Activated CD8-positive, alpha-beta memory T cell treated with anti-CD3 and anti-CD28 coated beads for 24 hours (primary cell): ENCODE results near the gene LSS.
"Not testable (repeated sequence)": the region's sequence is repeated elsewhere in the genome, so short reads cannot be mapped to it uniquely, and the experiment has no call there.

Experiments used
- DNase-seq: peaks from one replicate; pipeline ENCODE4 v3.0.0-alpha.2; 2020

LSS gene

GRCh38 chr21:46184625-46185555 is 43.7 kb downstream of the LSS start:
- DNase-seq = peak; percentile 86

DNA sequence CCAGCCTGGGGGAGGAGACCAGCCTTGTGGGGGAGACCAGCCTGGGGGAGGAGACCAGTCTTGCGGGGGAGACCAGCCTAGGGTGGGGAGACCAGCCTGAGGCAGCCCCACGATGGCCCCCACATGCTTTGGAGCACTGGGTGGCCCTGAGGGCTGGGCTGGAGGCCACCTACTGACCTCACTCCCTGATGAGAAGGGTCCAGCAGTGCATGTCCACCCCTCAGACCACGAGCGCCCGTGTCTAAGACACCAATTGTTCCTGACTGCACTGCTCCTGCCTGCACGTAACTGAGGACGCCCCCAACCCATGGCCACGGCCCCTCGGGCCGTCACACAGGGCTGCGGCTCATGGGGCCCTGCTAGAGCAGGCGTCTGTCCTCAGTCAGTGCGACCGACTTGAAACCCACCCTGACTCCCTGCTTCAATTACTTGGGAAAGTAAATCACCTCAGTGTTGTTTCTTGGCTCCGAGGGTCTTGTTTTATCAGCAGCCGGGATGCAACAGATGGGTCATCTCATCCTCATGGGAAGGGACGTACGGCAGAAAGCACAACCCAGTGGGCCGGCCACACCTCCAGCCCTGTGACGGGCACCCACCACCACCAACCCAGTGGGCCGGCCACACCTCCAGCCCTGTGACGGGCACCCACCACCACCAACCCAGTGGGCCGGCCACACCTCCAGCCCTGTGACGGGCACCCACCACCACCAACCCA is 44.5 kb downstream of the LSS start, which contains the start of gene SPATC1L:
Gene SPATC1L (minus strand): TSS at position 550 of the 715 bp plus-strand sequence. CDS start 1,643 bp downstream, outside the sequence.
- peak; percentile 79 for DNase-seq

DNA sequence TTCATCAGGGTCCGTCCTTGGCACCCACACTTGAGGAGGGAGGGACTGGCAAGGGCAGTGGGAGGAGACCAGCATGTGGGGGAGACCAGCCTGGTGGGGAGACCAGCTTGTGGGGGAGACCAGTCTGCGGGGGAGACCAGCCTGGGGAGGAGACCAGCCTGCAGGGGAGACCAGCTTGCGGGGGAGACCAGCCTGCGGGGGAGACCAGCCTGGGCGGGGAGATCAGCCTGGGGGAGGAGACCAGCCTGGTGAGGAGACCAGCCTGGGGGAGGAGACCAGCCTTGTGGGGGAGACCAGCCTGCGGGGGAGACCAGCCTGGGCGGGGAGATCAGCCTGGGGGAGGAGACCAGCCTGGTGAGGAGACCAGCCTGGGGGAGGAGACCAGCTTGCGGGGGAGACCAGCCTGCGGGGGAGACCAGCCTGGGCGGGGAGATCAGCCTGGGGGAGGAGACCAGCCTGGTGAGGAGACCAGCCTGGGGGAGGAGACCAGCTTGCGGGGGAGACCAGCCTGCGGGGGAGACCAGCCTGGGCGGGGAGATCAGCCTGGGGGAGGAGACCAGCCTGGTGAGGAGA is 45.2 kb downstream of the LSS start:
- DNase-seq = not testable (repeated sequence)

DNA sequence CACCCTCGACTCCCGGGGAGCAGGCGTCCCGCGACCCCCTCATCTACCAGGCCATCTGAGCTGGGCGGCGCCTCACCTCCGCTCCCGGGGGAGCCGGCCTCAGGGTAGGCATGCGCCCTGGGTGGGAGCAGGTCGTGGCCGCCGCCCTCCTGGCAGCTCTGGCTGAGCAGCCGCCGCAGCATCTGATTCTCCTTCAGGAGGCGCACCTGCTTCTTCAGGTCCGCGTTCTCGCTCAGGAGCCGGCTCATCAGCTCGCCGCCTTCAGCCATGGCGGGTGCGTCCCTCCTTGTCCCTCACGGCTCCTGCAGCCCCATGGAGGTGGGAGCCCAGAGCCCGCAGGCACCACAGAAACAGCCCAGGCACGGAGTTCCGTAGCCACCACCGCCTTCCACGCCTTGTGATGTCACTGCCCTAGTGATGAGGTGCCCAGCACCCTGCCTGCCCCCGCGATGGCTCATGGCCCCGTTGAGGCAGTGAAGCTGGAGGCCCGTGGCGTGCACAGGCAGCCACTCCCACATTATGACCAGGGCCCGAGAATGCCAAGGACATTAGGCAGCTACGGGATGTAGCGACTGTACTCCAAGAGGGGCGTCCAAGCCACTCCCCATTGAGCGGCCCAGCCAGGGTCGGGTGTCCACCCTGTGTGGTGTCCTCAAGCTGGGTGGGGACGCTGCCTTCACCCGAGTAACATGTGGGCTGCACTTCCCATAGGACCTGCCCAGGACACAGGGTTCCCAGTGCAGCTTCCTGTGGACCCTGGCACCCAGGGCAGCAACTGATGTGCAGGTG is 45.8 kb downstream of the LSS start:
- DNase-seq = no peak

- DNase-seq = no peak
Measured at GRCh38 chr21:46181953-46182547, 46.5 kb downstream of the LSS start.

- no peak for DNase-seq
Measured at GRCh38 chr21:46181436-46181835, 47.1 kb downstream of the LSS start.

DNA sequence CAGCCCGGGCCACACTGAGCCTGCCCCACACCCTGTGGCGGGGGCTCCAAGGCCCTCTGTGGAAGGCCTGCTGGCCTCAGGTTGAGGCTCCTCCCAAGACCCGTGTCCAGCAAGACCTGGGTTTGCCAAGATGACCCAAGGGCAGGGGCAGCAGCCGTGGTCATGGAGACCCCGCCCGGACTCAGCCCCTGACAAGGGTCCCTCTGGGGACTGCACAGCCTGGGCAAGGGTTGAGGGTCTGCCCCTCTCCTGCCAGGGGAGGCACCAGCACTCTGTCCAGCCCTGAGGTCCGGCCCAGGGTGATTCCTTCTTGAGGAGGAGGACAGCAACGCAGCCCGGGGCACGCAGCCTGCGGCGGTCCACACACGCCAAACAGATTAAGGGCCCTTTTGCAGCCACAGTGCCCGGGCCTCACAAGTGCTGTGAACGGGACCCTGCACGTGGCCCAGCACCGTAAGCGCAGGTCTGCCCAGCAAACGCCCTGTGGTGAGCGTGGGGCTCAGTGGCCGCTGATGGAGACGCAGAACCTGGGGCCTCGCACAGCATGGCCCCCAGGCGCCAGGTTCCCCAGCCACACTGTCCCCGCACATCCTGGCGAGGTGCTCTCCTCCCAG is 47.7 kb downstream of the LSS start:
- no peak for DNase-seq

DNA sequence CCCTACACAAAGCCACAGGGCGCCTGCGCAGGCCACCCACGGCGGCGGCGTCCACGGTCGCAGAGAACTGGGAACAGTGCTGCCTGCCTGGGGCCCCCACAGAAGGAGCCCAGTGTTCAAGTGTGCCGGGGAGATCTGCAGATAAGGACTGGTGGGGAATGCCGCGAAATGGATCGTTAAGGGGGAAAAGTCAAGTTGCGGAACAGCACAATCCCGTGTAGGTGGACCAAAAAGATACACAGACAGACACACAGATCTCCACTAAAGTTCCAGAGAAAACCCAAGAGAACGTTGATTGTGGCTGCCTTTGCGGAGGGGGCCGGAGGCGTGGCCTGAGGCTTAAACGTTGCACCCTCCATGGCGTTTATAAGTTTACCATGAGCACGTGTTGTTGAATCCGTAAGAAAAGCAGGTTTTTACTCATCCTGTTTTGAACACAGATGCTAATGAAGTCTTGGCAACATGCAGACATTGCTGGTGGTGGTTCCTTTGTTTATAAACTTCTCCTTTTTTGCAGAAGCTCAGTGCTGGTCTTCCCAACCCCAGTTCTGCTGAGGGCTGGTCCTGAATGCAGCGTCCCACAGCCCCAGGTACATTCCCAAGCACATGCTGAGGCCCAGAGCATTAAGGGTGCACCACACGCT is 48.4 kb downstream of the LSS start:
- DNase-seq = no peak

GRCh38 chr21:46179708-46180078 is 48.9 kb downstream of the LSS start:
- no peak for DNase-seq

DNA sequence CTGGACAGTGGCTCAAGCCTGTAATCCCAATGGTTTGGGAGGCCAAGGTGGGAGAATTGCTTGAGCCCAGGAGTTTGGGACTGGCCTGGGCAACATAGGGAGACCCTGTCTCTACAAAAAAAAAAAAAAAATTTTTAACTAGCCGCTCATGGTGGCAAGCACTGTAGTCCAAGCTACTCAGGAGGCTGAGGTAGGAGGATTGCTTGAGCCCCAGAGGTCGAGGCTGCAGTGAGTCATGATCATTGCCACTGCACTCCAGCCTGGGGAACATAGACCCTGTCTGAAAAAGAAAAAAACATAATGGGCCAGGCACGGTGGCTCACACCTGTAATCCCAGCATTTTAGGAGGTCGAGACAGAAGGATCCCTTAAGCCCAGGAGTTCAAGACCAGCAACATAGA is 49.6 kb downstream of the LSS start:
- DNase-seq = no peak

DNA sequence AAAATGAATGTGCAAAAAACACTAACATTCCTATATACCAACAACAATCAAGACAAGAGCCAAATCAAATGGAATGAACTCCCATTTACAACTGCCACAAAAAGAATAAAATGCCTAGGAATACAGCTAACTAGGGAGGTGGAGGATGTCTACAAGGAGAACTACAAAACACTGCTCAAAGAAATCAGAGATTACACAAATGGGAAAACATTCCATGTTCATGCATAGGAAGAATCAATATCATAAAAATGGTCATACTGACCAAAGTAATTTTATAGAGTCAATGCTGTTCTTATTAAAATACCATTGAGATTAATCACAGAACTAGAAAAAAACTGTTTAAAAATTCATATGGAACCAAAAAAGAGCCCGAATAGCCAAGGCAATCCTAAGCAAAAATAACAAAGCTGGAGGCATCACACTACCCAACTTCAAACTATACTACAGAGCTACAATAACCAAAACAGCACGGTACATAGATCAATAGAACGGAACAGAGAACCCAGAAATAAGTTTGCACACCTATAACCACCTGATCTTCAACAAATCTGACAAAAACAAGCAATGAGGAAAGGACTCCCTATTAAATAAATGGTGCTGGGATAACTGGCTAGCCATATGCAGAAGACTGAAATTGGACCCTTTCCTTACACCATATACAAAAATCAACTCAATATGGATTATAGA is 52.0 kb downstream of the LSS start:
- not testable (repeated sequence) for DNase-seq

- DNase-seq = peak; percentile 35
Measured at GRCh38 chr21:46173573-46173972, 55.0 kb downstream of the LSS start.

- peak; percentile 40 for DNase-seq
Measured at GRCh38 chr21:46172863-46173528, 55.6 kb downstream of the LSS start.

- DNase-seq = peak; percentile 24
Measured at GRCh38 chr21:46171996-46172862, 56.3 kb downstream of the LSS start.

DNA sequence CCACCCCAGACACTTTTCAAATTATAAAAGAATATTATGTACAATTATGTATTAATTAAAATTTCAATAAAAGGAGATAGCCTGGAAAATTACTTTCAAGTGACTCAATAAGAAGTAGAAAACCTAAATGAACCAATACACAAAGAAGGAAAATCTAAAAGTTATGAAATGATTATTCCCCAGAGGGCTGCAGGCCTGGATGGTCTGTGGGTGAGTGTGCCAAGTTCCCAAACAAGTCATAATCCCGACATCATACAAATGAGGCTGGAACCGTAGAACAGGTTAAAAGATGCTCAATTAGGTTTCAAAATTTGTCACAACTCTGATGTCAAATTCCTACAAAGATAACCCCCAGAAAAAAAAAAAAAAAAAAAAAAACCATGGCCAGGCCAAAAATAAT is 57.0 kb downstream of the LSS start:
- DNase-seq = no peak

GRCh38 chr21:46170436-46171193 is 58.0 kb downstream of the LSS start:
- peak; percentile 50 for DNase-seq

- peak; percentile 15 for DNase-seq
Measured at GRCh38 chr21:46168659-46169386, 59.8 kb downstream of the LSS start.

DNA sequence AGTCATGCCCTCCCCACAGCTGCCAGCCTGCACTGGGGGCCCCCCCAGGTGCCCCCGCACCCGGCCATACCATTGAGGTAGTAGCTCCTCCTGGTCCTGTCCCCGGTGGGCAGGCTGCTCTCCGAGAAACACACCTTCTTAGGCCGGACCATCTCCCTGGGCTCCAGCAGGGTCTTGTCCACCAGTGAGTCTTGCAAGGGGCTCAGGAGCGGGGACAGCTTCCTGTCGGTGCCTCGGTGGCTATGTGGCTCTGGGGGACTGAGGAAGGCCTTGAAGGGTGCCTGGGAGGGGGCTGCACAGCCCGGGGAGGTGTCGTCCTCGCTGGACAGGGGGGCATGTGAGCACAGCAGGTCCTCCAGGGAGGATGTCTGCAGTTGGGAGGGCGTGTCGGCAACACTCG is 60.3 kb downstream of the LSS start:
- DNase-seq = peak; percentile 37
